ENCODE measurements around the gene MAP7. TPM values are rescaled to one million over a fixed set of nuclear protein-coding genes. Genes with fewer than 3 reads are reported as not detected.

The MAP7 gene
- total RNA-seq, 1 experiment from 2014 or later = 33.7 TPM

DNA sequence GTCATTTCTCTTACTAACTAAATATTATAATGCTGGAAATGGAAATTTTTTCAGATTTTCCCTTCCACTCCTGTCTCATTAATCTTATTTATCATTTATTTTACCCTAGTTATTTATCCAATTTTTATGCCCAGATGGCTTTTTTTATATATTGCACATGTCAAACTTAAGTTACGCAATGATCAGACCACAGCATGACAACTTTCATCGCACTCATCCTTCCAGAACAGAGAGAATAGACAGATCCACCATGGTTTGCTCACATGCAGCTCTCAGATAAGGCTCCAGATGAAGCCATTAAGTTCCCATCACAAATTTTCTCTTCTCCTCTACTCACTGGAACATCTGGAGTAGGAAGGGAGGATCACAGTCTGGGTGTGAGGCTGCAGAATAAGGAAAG, 48.7 kb downstream of the MAP7 start:
- BruUV-seq (replicated peaks) = no TSS peak
- CTCF ChIA-PET = no interaction called here
- TF ChIP-seq, protein P1, sequence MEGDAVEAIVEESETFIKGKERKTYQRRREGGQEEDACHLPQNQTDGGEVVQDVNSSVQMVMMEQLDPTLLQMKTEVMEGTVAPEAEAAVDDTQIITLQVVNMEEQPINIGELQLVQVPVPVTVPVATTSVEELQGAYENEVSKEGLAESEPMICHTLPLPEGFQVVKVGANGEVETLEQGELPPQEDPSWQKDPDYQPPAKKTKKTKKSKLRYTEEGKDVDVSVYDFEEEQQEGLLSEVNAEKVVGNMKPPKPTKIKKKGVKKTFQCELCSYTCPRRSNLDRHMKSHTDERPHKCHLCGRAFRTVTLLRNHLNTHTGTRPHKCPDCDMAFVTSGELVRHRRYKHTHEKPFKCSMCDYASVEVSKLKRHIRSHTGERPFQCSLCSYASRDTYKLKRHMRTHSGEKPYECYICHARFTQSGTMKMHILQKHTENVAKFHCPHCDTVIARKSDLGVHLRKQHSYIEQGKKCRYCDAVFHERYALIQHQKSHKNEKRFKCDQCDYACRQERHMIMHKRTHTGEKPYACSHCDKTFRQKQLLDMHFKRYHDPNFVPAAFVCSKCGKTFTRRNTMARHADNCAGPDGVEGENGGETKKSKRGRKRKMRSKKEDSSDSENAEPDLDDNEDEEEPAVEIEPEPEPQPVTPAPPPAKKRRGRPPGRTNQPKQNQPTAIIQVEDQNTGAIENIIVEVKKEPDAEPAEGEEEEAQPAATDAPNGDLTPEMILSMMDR (conservative IDR thresholded peaks at IDR 0.05) = no peak
- no peak for TF ChIP-seq EZH2 (IDR thresholded peaks at IDR 0.05; ENCODE audit: low read depth)
- Histone ChIP-seq H3K4me1 (replicated peaks; ENCODE audit: insufficient read depth) (no peaks in the 10 kb centered on the region), H3K27ac (no peak overlapping the region), H3K4me3 (no peak overlapping the region), H3K9me3 (ENCODE audit: insufficient read depth, low read depth) (no peaks in the 10 kb centered on the region), H3K4me2 (no peak overlapping the region), H3K79me2 (ENCODE audit: low read depth) (peaks cover 35% of the 10 kb centered on the region), H3K27me3 (ENCODE audit: insufficient read depth, low read depth) (no peaks in the 10 kb centered on the region), H3K9me2 (ENCODE audit: insufficient read depth) (no peaks in the 10 kb centered on the region), H2AFZ (no peak overlapping the region), H4K20me1 (ENCODE audit: insufficient read depth) (no peaks in the 10 kb centered on the region), H3F3A (ENCODE audit: insufficient read depth, low read depth) (no peaks in the 10 kb centered on the region), H3K36me3 (ENCODE audit: low read depth) (peaks cover 5% of the 10 kb centered on the region; the same call in 1 of the 2 replicates)
- DNase-seq = no peak
- POLR2A ChIA-PET (ENCODE audit: unreplicated experiment) = no interaction called here
- intact Hi-C loops (cut with micrococcal nuclease; ENCODE audit: unreplicated experiment) = no loop called here

DNA sequence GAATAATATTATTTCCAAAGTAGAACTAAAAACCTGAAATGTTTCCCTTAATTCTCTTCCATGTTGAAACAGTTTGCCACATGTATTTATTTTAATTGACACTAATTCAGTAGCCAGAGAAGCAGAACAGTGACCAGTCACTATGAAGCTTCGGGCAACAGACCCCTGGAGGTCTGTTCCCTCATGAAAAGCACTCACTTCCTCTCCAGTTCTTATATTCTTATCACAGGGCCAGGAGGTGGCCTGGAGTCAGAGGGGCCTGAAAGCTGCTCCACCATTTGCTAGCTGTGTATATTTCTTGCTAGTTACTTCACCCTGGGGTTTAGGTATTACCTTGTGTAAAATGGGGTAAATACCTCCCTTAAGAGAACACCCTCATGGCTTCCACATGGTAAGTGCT, 49.1 kb downstream of the MAP7 start:
- BruUV-seq (replicated peaks) = no TSS peak

DNA sequence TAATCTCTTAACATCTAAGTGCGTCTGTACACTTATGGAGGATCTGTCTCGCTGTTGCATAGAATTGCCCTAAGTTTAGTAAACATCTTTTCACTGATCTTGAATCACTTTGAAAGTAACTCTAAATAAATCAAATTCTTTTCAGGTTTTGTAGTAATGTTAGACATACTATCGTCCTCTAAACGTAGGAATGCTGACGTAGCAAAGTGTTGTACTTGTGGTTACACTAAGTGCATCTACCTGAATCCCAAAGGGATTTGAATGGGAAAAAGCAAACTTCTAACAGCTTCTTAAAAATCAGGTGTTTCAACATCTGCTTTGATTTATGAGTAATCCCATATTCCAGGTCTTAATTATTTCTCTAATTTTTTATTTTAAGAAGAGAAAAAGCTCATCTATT, 49.8 kb downstream of the MAP7 start:
- no peak for DNase-seq
- no peaks in the 10 kb centered on the region for H3K27me3 ChIP-seq (ENCODE audit: insufficient read depth, low read depth)
- H3K79me2 ChIP-seq (ENCODE audit: low read depth) = peaks cover 35% of the 10 kb centered on the region
- intact Hi-C loops (cut with micrococcal nuclease; ENCODE audit: unreplicated experiment) = no loop called here
- no peak overlapping the region for H3K27ac ChIP-seq
- H3K9me3 ChIP-seq (ENCODE audit: insufficient read depth, low read depth) = no peaks in the 10 kb centered on the region
- H3F3A ChIP-seq (ENCODE audit: insufficient read depth, low read depth) = no peaks in the 10 kb centered on the region
- ChIA-PET CTCF (no interaction called here), POLR2A (ENCODE audit: unreplicated experiment) (no interaction called here)
- H4K20me1 ChIP-seq (ENCODE audit: insufficient read depth) = no peaks in the 10 kb centered on the region
- peaks cover 5% of the 10 kb centered on the region; the same call in 1 of the 2 replicates for H3K36me3 ChIP-seq (ENCODE audit: low read depth)
- no peak overlapping the region for H2AFZ ChIP-seq
- no peak overlapping the region for H3K4me3 ChIP-seq
- TF ChIP-seq, protein P1 (conservative IDR thresholded peaks at IDR 0.05) = no peak
- no peak for TF ChIP-seq EZH2 (IDR thresholded peaks at IDR 0.05; ENCODE audit: low read depth)
- no TSS peak for BruUV-seq (replicated peaks)
- no peaks in the 10 kb centered on the region for H3K4me1 ChIP-seq (replicated peaks; ENCODE audit: insufficient read depth)
- H3K9me2 ChIP-seq (ENCODE audit: insufficient read depth) = no peaks in the 10 kb centered on the region
- H3K4me2 ChIP-seq = no peak overlapping the region

More for the DNA sequence above, 49.1 kb downstream of the MAP7 start:
- Histone ChIP-seq H4K20me1 (ENCODE audit: insufficient read depth) (no peaks in the 10 kb centered on the region), H3K27me3 (ENCODE audit: insufficient read depth, low read depth) (no peaks in the 10 kb centered on the region), H3K4me2 (no peak overlapping the region), H3K9me3 (ENCODE audit: insufficient read depth, low read depth) (no peaks in the 10 kb centered on the region), H3F3A (ENCODE audit: insufficient read depth, low read depth) (no peaks in the 10 kb centered on the region), H2AFZ (no peak overlapping the region), H3K27ac (no peak overlapping the region), H3K79me2 (ENCODE audit: low read depth) (peaks cover 35% of the 10 kb centered on the region), H3K9me2 (ENCODE audit: insufficient read depth) (no peaks in the 10 kb centered on the region), H3K4me3 (no peak overlapping the region), H3K36me3 (ENCODE audit: low read depth) (peaks cover 5% of the 10 kb centered on the region; the same call in 1 of the 2 replicates), H3K4me1 (replicated peaks; ENCODE audit: insufficient read depth) (no peaks in the 10 kb centered on the region)
- TF ChIP-seq, protein P1 (conservative IDR thresholded peaks at IDR 0.05) = no peak
- no peak for TF ChIP-seq EZH2 (IDR thresholded peaks at IDR 0.05; ENCODE audit: low read depth)
- CTCF ChIA-PET = no interaction called here
- intact Hi-C loops (cut with micrococcal nuclease; ENCODE audit: unreplicated experiment) = no loop called here
- DNase-seq = no peak
- POLR2A ChIA-PET (ENCODE audit: unreplicated experiment) = no interaction called here

Data from PC-9 (cell line).